ENCODE measurements around the gene NDST1. TPM values are rescaled to one million over a fixed set of nuclear protein-coding genes. Genes with fewer than 3 reads are reported as not detected.
A peak's percentile ranks its signal among the peaks of the same experiment; 100 is the strongest.

The NDST1 gene
- total RNA-seq, 1 donor, result 104 TPM

- peaks cover 44% of the 10 kb centered on the region for H3K36me3 ChIP-seq (ENCODE audit: insufficient read depth, low read length)
- no peaks in the 10 kb centered on the region for H3K27me3 ChIP-seq (ENCODE audit: insufficient read depth, low read length)
- H3K4me1 ChIP-seq (ENCODE audit: insufficient read depth, low read length), result peaks cover 91% of the 10 kb centered on the region
- H3K4me2 ChIP-seq (ENCODE audit: insufficient read depth, low read length), result no peak overlapping the region
- peaks cover 99% of the 10 kb centered on the region for H3K79me2 ChIP-seq (ENCODE audit: insufficient read depth, low read length)
- no peak for DNase-seq (ENCODE audit: insufficient read length, low spot score, missing footprints)
- TF ChIP-seq CTCF (IDR thresholded peaks at IDR 0.05; ENCODE audit: extremely low read depth, low read depth, low read length), result no peak
- H2AFZ ChIP-seq (ENCODE audit: low read length), result no peak overlapping the region
- H4K20me1 ChIP-seq (ENCODE audit: insufficient read depth, low read length), result peaks cover 51% of the 10 kb centered on the region
- no peaks in the 10 kb centered on the region for H3K9me3 ChIP-seq (ENCODE audit: low read depth, low read length)
- no peak overlapping the region for H3K4me3 ChIP-seq (ENCODE audit: insufficient read depth, low read length)
- H3K27ac ChIP-seq (ENCODE audit: low read depth, low read length), result peak overlapping the region; percentile 77
These were observed 7.5 kb upstream of the NDST1 start for GRCh38 chr5:150500328-150500841.

DNA sequence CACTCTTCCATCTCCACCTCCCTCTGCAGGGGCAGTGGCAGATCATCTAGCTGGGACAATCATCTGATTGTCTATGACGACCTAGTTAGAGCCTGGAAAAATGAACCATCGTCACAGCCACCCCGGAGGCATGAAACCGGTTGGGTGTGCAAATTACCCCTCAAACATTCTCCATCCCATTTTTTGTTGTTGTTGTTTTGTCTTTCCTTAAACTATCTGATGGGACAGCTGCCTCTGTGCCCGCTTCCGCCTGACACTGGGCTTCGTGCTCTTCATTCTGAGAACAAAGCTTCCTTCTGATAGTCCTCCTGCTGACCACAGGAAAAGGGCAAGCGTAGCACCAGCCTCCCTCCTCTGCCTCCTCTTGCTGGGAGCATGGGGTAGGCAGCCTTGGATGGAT, 7.0 kb upstream of the NDST1 start:
- Histone ChIP-seq H3K79me2 (ENCODE audit: insufficient read depth, low read length) (peaks cover 99% of the 10 kb centered on the region), H4K20me1 (ENCODE audit: insufficient read depth, low read length) (peaks cover 50% of the 10 kb centered on the region), H3K4me3 (ENCODE audit: insufficient read depth, low read length) (no peak overlapping the region), H3K27ac (ENCODE audit: low read depth, low read length) (peak overlapping the region; percentile 77), H3K4me1 (ENCODE audit: insufficient read depth, low read length) (peaks cover 95% of the 10 kb centered on the region), H3K27me3 (ENCODE audit: insufficient read depth, low read length) (no peaks in the 10 kb centered on the region), H3K4me2 (ENCODE audit: insufficient read depth, low read length) (no peak overlapping the region), H3K9me3 (ENCODE audit: low read depth, low read length) (no peaks in the 10 kb centered on the region), H3K36me3 (ENCODE audit: insufficient read depth, low read length) (peaks cover 42% of the 10 kb centered on the region), H2AFZ (ENCODE audit: low read length) (no peak overlapping the region)
- no peak for DNase-seq (ENCODE audit: insufficient read length, low spot score, missing footprints)
- no peak for TF ChIP-seq CTCF (IDR thresholded peaks at IDR 0.05; ENCODE audit: extremely low read depth, low read depth, low read length)

GRCh38 chr5:150502106-150502505, 5.8 kb upstream of the NDST1 start:
- Histone ChIP-seq H3K4me1 (ENCODE audit: insufficient read depth, low read length) (peaks cover 88% of the 10 kb centered on the region), H3K4me2 (ENCODE audit: insufficient read depth, low read length) (peak overlapping the region; percentile 29), H4K20me1 (ENCODE audit: insufficient read depth, low read length) (peaks cover 47% of the 10 kb centered on the region), H3K4me3 (ENCODE audit: insufficient read depth, low read length) (no peak overlapping the region), H3K27ac (ENCODE audit: low read depth, low read length) (peak overlapping the region; percentile 97), H3K36me3 (ENCODE audit: insufficient read depth, low read length) (peaks cover 42% of the 10 kb centered on the region), H3K79me2 (ENCODE audit: insufficient read depth, low read length) (peaks cover 99% of the 10 kb centered on the region), H3K9me3 (ENCODE audit: low read depth, low read length) (no peaks in the 10 kb centered on the region), H3K27me3 (ENCODE audit: insufficient read depth, low read length) (no peaks in the 10 kb centered on the region), H2AFZ (ENCODE audit: low read length) (no peak overlapping the region)
- peak; percentile 83 for DNase-seq (ENCODE audit: insufficient read length, low spot score, missing footprints)
- TF ChIP-seq CTCF (IDR thresholded peaks at IDR 0.05; ENCODE audit: extremely low read depth, low read depth, low read length), result no peak

GRCh38 chr5:150502847-150503246, 5.1 kb upstream of the NDST1 start:
- peaks cover 88% of the 10 kb centered on the region for H3K4me1 ChIP-seq (ENCODE audit: insufficient read depth, low read length)
- no peaks in the 10 kb centered on the region for H3K27me3 ChIP-seq (ENCODE audit: insufficient read depth, low read length)
- DNase-seq (ENCODE audit: insufficient read length, low spot score, missing footprints), result no peak
- H3K79me2 ChIP-seq (ENCODE audit: insufficient read depth, low read length), result peaks cover 100% of the 10 kb centered on the region
- peaks cover 42% of the 10 kb centered on the region for H3K36me3 ChIP-seq (ENCODE audit: insufficient read depth, low read length)
- peaks cover 51% of the 10 kb centered on the region for H4K20me1 ChIP-seq (ENCODE audit: insufficient read depth, low read length)
- no peaks in the 10 kb centered on the region for H3K9me3 ChIP-seq (ENCODE audit: low read depth, low read length)
- H2AFZ ChIP-seq (ENCODE audit: low read length), result no peak overlapping the region
- peak overlapping the region; percentile 97 for H3K27ac ChIP-seq (ENCODE audit: low read depth, low read length)
- TF ChIP-seq CTCF (IDR thresholded peaks at IDR 0.05; ENCODE audit: extremely low read depth, low read depth, low read length), result no peak
- H3K4me2 ChIP-seq (ENCODE audit: insufficient read depth, low read length), result no peak overlapping the region
- no peak overlapping the region for H3K4me3 ChIP-seq (ENCODE audit: insufficient read depth, low read length)

Data from osteoblast (primary cell).